Caco-2 (cell line): ENCODE data around the gene GUK1. TPM values are rescaled to one million over a fixed set of nuclear protein-coding genes. Genes with fewer than 3 reads are reported as not detected.

Source experiments
- BruUV-seq: library from RNA; stranded (reverse); fragments of 400-500 nt; replicated peaks from 2 replicates; lab custom pipeline; 2021; lab: Mats Ljungman, UMichigan
- CTCF ChIA-PET: fragments of 300-600 bp; sonication (Branson Sonifier 250); formaldehyde crosslinking; loops from one replicate; lab custom pipeline; 2022; ENCODE audit warnings: antibody characterized with exemption; lab: Charles Lee
- POLR2A ChIA-PET: fragments of 300-600 bp; sonication (Branson Sonifier 250); formaldehyde crosslinking; loops from one replicate; lab custom pipeline; 2022; ENCODE audit warnings: antibody characterized with exemption; lab: Charles Lee
- DNase-seq, 2 experiments: peaks; one replicate each; pipeline versions ENCODE4 v3.0.0 to v3.0.0-alpha.2; 2020 to 2022
- H3K27me3 ChIP-seq: replicated peaks from 2 replicates; pipeline ENCODE4 v1.6.0; 2011; ENCODE audit warnings: low read length; ENCODE audit not compliant: control insufficient read depth, insufficient read depth
- H3K36me3 ChIP-seq: 2 replicates; pipeline ENCODE4 v1.5.1; 2011; ENCODE audit warnings: low read length; ENCODE audit not compliant: control insufficient read depth, insufficient read depth
- H3K4me1 ChIP-seq: fragments of 250-450 bp; sonication (Bioruptor Pico); 2 replicates; pipeline ENCODE4 v1.5.1; 2020; ENCODE audit warnings: mild to moderate bottlenecking
- H3K4me3 ChIP-seq: 2 replicates; pipeline ENCODE4 v1.5.1; 2011; ENCODE audit warnings: low read depth, mild to moderate bottlenecking, control low read depth, low read length
- H3K9me3 ChIP-seq: fragments of 250-450 bp; sonication (Bioruptor Pico); 2 replicates; pipeline ENCODE4 v1.5.1; 2020; ENCODE audit warnings: mild to moderate bottlenecking, moderate library complexity
- H3K27ac Mint-ChIP-seq: one replicate; pipeline ENCODE4 v1.8.0; 2022; ENCODE audit warnings: mixed read lengths; ENCODE audit not compliant: unreplicated experiment
- H3K27me3 Mint-ChIP-seq: one replicate; pipeline ENCODE4 v1.8.0; 2022; ENCODE audit warnings: mixed read lengths; ENCODE audit not compliant: insufficient read depth, unreplicated experiment
- H3K36me3 Mint-ChIP-seq: one replicate; pipeline ENCODE4 v1.8.0; 2022; ENCODE audit warnings: mild to moderate bottlenecking, mixed read lengths; ENCODE audit not compliant: insufficient read depth, unreplicated experiment
- H3K4me1 Mint-ChIP-seq: one replicate; pipeline ENCODE4 v1.8.0; 2022; ENCODE audit warnings: low read depth, mixed read lengths; ENCODE audit not compliant: unreplicated experiment
- H3K4me3 Mint-ChIP-seq: one replicate; pipeline ENCODE4 v1.8.0; 2022; ENCODE audit warnings: mild to moderate bottlenecking, moderate library complexity, mixed read lengths; ENCODE audit not compliant: unreplicated experiment
- H3K9me3 Mint-ChIP-seq: one replicate; pipeline ENCODE4 v1.8.0; 2022; ENCODE audit warnings: mixed read lengths; ENCODE audit not compliant: unreplicated experiment
- intact Hi-C: fragments of 100-400 bp; cut with micrococcal nuclease; formaldehyde crosslinking; loops from one replicate; pipeline ENCODE4 v1.10.0; 2022; ENCODE audit not compliant: unreplicated experiment
- total RNA-seq: library from RNA; stranded (reverse); gene quantifications from 2 replicates; pipeline ENCODE4 v1.2.3, GENCODE V29; 2022
- TF ChIP-seq, protein P1 (sequence below), 2 experiments: fragments of 200-600 bp in 1 of 2; IDR thresholded peaks; 1 replicate in 1 of 2; 2 replicates in 1 of 2; pipeline versions ENCODE4 v1.5.1 to v1.8.0; 2011 to 2022; ENCODE audit warnings: antibody characterized with exemption in 1 of 2, control low read depth in 1 of 2, inconsistent platforms in 1 of 2, low read depth in 1 of 2, low read length in 1 of 2, mild to moderate bottlenecking in 1 of 2, moderate library complexity in 1 of 2; ENCODE audit not compliant: insufficient read depth in 1 of 2, severe bottlenecking in 1 of 2, unreplicated experiment in 1 of 2

GUK1 gene
- total RNA-seq, 1 experiment from 2014 or later = 73.6 TPM

DNA sequence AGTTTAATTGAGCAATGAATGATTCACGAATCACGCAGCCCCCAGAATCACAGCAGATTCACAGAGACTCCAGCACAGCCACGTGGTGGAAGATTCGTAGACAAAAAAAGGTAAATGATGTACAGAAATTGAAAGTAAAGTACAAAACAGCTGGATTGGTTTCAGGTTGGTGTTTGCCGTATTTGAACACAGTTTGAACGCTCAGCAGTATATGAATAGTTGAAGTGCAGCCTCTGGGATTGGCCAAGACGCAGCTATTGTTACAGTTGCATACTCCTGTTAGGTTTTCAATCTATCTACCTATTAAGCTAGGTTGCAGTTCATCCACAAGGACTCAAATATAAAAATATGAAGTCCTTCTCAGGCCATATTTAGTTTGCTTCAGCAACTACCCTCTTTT is 27.9 kb upstream of the GUK1 start:
- Mint-ChIP-seq H3K27ac (no peak overlapping the region), H3K36me3 (peaks cover 18% of the 10 kb centered on the region), H3K9me3 (no peaks in the 10 kb centered on the region), H3K4me3 (no peak overlapping the region), H3K4me1 (peaks cover 7% of the 10 kb centered on the region), H3K27me3 (no peaks in the 10 kb centered on the region)
- intact Hi-C loops = no loop called here
- ChIA-PET POLR2A (no interaction called here), CTCF (no interaction called here)
- TF ChIP-seq, protein P1, sequence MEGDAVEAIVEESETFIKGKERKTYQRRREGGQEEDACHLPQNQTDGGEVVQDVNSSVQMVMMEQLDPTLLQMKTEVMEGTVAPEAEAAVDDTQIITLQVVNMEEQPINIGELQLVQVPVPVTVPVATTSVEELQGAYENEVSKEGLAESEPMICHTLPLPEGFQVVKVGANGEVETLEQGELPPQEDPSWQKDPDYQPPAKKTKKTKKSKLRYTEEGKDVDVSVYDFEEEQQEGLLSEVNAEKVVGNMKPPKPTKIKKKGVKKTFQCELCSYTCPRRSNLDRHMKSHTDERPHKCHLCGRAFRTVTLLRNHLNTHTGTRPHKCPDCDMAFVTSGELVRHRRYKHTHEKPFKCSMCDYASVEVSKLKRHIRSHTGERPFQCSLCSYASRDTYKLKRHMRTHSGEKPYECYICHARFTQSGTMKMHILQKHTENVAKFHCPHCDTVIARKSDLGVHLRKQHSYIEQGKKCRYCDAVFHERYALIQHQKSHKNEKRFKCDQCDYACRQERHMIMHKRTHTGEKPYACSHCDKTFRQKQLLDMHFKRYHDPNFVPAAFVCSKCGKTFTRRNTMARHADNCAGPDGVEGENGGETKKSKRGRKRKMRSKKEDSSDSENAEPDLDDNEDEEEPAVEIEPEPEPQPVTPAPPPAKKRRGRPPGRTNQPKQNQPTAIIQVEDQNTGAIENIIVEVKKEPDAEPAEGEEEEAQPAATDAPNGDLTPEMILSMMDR (IDR thresholded peaks at IDR 0.05; ENCODE audit: insufficient read depth in 1 of 2, low read depth in 1 of 2, low read length in 1 of 2, severe bottlenecking in 1 of 2, unreplicated experiment in 1 of 2) = no peak
- Histone ChIP-seq H3K36me3 (no peaks in the 10 kb centered on the region), H3K4me1 (peaks cover 8% of the 10 kb centered on the region), H3K9me3 (peaks cover 2% of the 10 kb centered on the region; the same call in 1 of the 2 replicates), H3K4me3 (no peak overlapping the region), H3K27me3 (no peaks in the 10 kb centered on the region)
- no TSS peak for BruUV-seq
- DNase-seq = no peak

DNA sequence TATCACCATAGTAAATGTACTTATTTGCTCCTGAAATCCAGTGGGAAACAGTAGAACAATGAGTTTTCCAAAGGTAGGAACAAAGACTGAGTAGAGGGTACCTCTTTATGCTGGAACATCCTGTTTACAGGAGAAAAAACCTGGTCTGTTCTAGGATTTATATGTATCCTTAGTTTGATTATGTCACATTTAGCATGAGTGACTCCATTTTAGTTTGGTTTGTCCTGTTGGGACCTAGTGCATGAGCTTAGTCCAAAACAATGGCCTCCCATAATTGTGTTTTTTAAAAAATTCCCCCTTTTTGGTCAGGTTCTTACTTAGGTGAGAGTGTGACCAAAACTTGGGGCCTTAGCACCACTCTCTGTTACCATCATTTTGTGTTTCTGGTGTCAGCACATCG is 27.5 kb upstream of the GUK1 start:
- Histone ChIP-seq H3K27me3 (no peaks in the 10 kb centered on the region), H3K4me3 (no peak overlapping the region), H3K9me3 (peaks cover 5% of the 10 kb centered on the region), H3K4me1 (peaks cover 8% of the 10 kb centered on the region), H3K36me3 (no peaks in the 10 kb centered on the region)
- BruUV-seq = no TSS peak
- POLR2A ChIA-PET = no interaction called here
- TF ChIP-seq, protein P1 (IDR thresholded peaks at IDR 0.05; ENCODE audit: insufficient read depth in 1 of 2, low read depth in 1 of 2, low read length in 1 of 2, severe bottlenecking in 1 of 2, unreplicated experiment in 1 of 2) = no peak
- Mint-ChIP-seq H3K4me3 (no peak overlapping the region), H3K4me1 (peaks cover 7% of the 10 kb centered on the region), H3K36me3 (peaks cover 18% of the 10 kb centered on the region), H3K27me3 (no peaks in the 10 kb centered on the region), H3K27ac (no peak overlapping the region), H3K9me3 (peaks cover 2% of the 10 kb centered on the region)
- CTCF ChIA-PET = no interaction called here
- DNase-seq = no peak
- intact Hi-C loops = no loop called here

DNA sequence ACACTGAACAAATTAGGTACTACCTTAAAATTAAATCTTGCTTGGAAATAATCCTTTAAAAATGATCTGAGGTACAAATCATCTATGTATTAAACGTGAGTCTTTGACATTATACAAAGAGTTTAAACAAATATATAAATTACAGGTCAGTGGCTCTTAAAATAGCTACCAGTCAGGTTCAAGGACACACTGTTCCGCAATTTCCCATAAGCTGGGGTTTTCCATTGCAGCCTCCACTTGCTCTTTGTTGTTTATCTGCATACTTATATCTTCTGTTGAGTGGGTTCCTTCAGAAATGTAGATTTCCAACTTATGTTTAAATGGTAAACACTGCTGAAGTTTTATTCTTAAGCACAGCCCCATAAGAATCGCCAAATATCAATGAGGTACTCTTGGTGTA is 25.3 kb upstream of the GUK1 start:
- DNase-seq = no peak
- Histone ChIP-seq H3K27me3 (no peaks in the 10 kb centered on the region), H3K4me1 (peaks cover 8% of the 10 kb centered on the region), H3K4me3 (no peak overlapping the region), H3K36me3 (no peaks in the 10 kb centered on the region), H3K9me3 (peaks cover 12% of the 10 kb centered on the region)
- TF ChIP-seq, protein P1 (IDR thresholded peaks at IDR 0.05; ENCODE audit: insufficient read depth in 1 of 2, low read depth in 1 of 2, low read length in 1 of 2, severe bottlenecking in 1 of 2, unreplicated experiment in 1 of 2) = no peak
- Mint-ChIP-seq H3K4me3 (no peak overlapping the region), H3K4me1 (peaks cover 5% of the 10 kb centered on the region), H3K27me3 (no peaks in the 10 kb centered on the region), H3K27ac (no peak overlapping the region), H3K36me3 (peaks cover 13% of the 10 kb centered on the region), H3K9me3 (peaks cover 10% of the 10 kb centered on the region)
- intact Hi-C loops = no loop called here
- CTCF ChIA-PET = no interaction called here
- BruUV-seq = no TSS peak
- POLR2A ChIA-PET = no interaction called here
